Left lung (tissue), 10 donors: ENCODE data around the gene LTA4H. TPM values are rescaled to one million over a fixed set of nuclear protein-coding genes. Genes with fewer than 3 reads are reported as not detected.

Experiments used
- ATAC-seq: fragments of 200-7000 bp; cut with Tn5 transposase; one replicate; pipeline ENCODE4 v1.9.1; 2020; ENCODE audit warnings: moderate library complexity
- DNase-seq, 4 donors: peaks; one replicate each; pipeline ENCODE4 v3.0.0-alpha.2; 2013 to 2020
- H3K27ac ChIP-seq, 2 donors: fragments of 200-600 bp; sonication (generic) in 1 of 2; one replicate each; pipeline versions ENCODE4 v1.5.0 to v1.8.0; 2020 to 2021
- H3K27me3 ChIP-seq, 2 donors: fragments of 200-600 bp; sonication (generic) in 1 of 2; one replicate each; pipeline versions ENCODE4 v1.5.0 to v1.8.0; 2020 to 2021
- H3K36me3 ChIP-seq, 2 donors: fragments of 200-600 bp; sonication (generic) in 1 of 2; one replicate each; pipeline versions ENCODE4 v1.5.0 to v1.8.0; 2020 to 2021
- H3K4me1 ChIP-seq, 2 donors: fragments of 200-600 bp; one replicate each; pipeline ENCODE4 v1.8.0; 2021
- H3K4me3 ChIP-seq, 2 donors: fragments of 200-600 bp; sonication (generic) in 1 of 2; one replicate each; pipeline versions ENCODE4 v1.5.0 to v1.8.0; 2020 to 2021; ENCODE audit warnings: mild to moderate bottlenecking in 1 of 2
- H3K9me3 ChIP-seq, 2 donors: fragments of 200-600 bp; sonication (generic) in 1 of 2; one replicate each; pipeline versions ENCODE4 v1.5.0 to v1.8.0; 2020 to 2021
- intact Hi-C, 2 donors: fragments of 100-400 bp; cut with DNase I; formaldehyde crosslinking; loops; one replicate each; pipeline versions ENCODE4 v1.11.2 to v1.14.2; 2022
- polyA plus RNA-seq, 6 donors: library from polyadenylated mRNA; unstranded; fragments of 120-200 nt; gene quantifications; one replicate each; pipeline ENCODE4 v1.2.1, GENCODE V29; 2013; ENCODE audit not compliant: insufficient read length in 6 of 6
- total RNA-seq, 2 donors: library from RNA; stranded (reverse); fragmentation: NEBNext Ultra II Directional; extraction: Animal tissue kit (Norgen Biotek cat#: 25700); gene quantifications; one replicate each; pipeline ENCODE4 v1.2.1, GENCODE V29; 2021
- TF ChIP-seq, protein P1 (sequence below), 2 donors: fragments of 200-600 bp; sonication (generic) in 1 of 2; IDR thresholded peaks; one replicate each; pipeline versions ENCODE4 v1.5.0 to v1.8.0; 2021; ENCODE audit warnings: antibody characterized with exemption in 2 of 2
- donor health status: DM: no; HTN: yes; CAD: no.
- donor health status: DM: no; HTN: no; CAD: no.

Gene LTA4H
- total and polyA plus RNA-seq, 8 donors, result 173 to 227 (median 203) TPM

DNA sequence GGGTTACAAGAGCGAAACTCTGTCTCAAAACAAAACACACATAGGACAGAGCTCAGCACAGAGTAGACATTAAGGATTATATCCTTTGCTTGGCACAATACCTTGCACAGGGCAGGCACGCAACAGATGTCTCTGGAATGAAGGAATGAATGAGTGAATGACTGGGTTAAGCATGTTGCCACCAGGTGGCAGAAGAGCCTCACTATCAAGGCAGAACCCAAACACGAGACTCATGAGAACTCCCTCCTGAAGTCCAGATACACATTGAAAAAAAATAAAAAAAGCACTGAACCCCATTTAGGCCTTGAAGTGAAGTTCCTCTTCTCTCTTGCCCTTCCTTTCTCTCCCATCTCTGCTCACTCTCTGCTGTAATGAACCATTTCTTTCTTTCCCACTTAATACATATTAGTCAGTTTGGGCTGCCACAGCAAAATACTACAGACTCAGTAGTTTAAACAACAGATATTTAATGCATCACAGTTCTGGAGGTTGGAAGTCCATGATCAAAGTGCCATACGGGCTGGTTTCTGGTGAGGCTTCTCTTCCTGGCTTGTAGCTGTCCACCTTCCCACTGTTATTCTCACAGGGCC lies 26.6 kb upstream of the LTA4H start:
- DNase-seq, result peak in 3 of 4 donors; percentile 70 to 87 (median 72)
- ATAC-seq, result peak; percentile 96
- TF ChIP-seq, protein P1, sequence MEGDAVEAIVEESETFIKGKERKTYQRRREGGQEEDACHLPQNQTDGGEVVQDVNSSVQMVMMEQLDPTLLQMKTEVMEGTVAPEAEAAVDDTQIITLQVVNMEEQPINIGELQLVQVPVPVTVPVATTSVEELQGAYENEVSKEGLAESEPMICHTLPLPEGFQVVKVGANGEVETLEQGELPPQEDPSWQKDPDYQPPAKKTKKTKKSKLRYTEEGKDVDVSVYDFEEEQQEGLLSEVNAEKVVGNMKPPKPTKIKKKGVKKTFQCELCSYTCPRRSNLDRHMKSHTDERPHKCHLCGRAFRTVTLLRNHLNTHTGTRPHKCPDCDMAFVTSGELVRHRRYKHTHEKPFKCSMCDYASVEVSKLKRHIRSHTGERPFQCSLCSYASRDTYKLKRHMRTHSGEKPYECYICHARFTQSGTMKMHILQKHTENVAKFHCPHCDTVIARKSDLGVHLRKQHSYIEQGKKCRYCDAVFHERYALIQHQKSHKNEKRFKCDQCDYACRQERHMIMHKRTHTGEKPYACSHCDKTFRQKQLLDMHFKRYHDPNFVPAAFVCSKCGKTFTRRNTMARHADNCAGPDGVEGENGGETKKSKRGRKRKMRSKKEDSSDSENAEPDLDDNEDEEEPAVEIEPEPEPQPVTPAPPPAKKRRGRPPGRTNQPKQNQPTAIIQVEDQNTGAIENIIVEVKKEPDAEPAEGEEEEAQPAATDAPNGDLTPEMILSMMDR (IDR thresholded peaks at IDR 0.05), result peak; percentile 83
- no peak overlapping the region for H3K4me3 ChIP-seq
- H3K9me3 ChIP-seq, result peaks cover 0 to under 1% of the 10 kb centered on the region in 2 donors
- H3K27me3 ChIP-seq, result no peaks in the 10 kb centered on the region
- no peak overlapping the region for H3K27ac ChIP-seq
- no peaks in the 10 kb centered on the region for H3K36me3 ChIP-seq
- intact Hi-C loops, result loop anchor here in 1 of 2 donors (5.0 kb wide), 2 partner anchors 155 to 455 kb away; no protein-coding TSS in a partner anchor
- peaks cover 5 to 19% of the 10 kb centered on the region in 2 donors for H3K4me1 ChIP-seq

- intact Hi-C loops, result loop anchor here in 1 of 2 donors (5.0 kb wide), 2 partner anchors 156 to 456 kb away; no protein-coding TSS in a partner anchor
- Histone ChIP-seq H3K4me3 (no peak overlapping the region), H3K9me3 (peaks cover 0 to 5% of the 10 kb centered on the region in 2 donors), H3K4me1 (peaks cover 5 to 19% of the 10 kb centered on the region in 2 donors), H3K27me3 (no peaks in the 10 kb centered on the region), H3K36me3 (no peaks in the 10 kb centered on the region), H3K27ac (no peak overlapping the region)
- DNase-seq, result no peak
- no peak for ATAC-seq
- TF ChIP-seq, protein P1 (IDR thresholded peaks at IDR 0.05), result no peak
These were observed 25.9 kb upstream of the LTA4H start for GRCh38 chr12:96061323-96061722.

GRCh38 chr12:96060041-96060440 lies 24.7 kb upstream of the LTA4H start:
- ATAC-seq, result no peak
- Histone ChIP-seq H3K9me3 (peaks cover 0 to 8% of the 10 kb centered on the region in 2 donors), H3K4me1 (peaks cover 5 to 20% of the 10 kb centered on the region in 2 donors), H3K27me3 (no peaks in the 10 kb centered on the region), H3K27ac (no peak overlapping the region), H3K36me3 (no peaks in the 10 kb centered on the region), H3K4me3 (no peak overlapping the region)
- DNase-seq, result no peak
- TF ChIP-seq, protein P1 (IDR thresholded peaks at IDR 0.05), result no peak
- intact Hi-C loops, result loop anchor here in 1 of 2 donors (5.0 kb wide), 2 partner anchors 157 to 457 kb away; no protein-coding TSS in a partner anchor

DNA sequence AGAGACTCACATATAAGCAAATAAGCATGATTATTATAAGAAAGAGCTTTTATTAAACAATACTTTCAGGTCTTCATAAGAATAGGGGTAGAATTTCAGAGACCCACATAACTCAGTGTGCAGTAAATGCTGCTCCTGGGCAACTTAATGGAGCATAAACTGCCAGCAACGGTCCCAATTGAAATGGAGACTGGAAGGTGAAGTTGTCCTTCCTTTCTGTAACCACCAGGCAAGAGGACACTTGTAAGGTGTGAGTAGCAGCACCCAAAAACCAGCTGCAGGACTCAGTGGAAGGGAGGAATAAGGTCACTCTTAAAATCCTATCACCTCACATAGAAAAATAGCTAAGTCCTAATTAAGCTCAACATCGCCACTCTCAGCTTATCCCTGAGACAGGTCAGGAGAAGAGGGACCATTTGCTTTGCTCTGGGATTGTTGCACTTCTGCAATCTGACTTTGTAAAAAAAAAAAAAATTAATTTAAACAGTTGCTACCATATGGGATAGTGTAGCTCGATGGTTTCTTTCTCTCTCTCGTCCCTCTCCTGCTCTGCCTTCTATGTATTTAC lies 22.7 kb upstream of the LTA4H start:
- no peaks in the 10 kb centered on the region for H3K27me3 ChIP-seq
- TF ChIP-seq, protein P1 (IDR thresholded peaks at IDR 0.05), result no peak
- intact Hi-C loops, result no loop called here
- peaks cover 5 to 28% of the 10 kb centered on the region in 2 donors for H3K4me1 ChIP-seq
- DNase-seq (no peak), ATAC-seq (no peak)
- no peak overlapping the region for H3K27ac ChIP-seq
- H3K36me3 ChIP-seq, result no peaks in the 10 kb centered on the region
- peaks cover 0 to 8% of the 10 kb centered on the region in 2 donors for H3K9me3 ChIP-seq
- no peak overlapping the region for H3K4me3 ChIP-seq

- H3K27me3 ChIP-seq, result no peaks in the 10 kb centered on the region
- H3K36me3 ChIP-seq, result no peaks in the 10 kb centered on the region
- ATAC-seq, result no peak
- no peak for DNase-seq
- peaks cover 0 to 8% of the 10 kb centered on the region in 2 donors for H3K9me3 ChIP-seq
- H3K4me1 ChIP-seq, result peaks cover 0 to 31% of the 10 kb centered on the region in 2 donors
- H3K4me3 ChIP-seq, result no peak overlapping the region
- TF ChIP-seq, protein P1 (IDR thresholded peaks at IDR 0.05), result no peak
- H3K27ac ChIP-seq, result no peak overlapping the region
- intact Hi-C loops, result no loop called here
These were observed 21.5 kb upstream of the LTA4H start for GRCh38 chr12:96056646-96057455.
